Measurements from ENCODE around the gene AGPAT3. TPM values are rescaled to one million over a fixed set of nuclear protein-coding genes. Genes with fewer than 3 reads are reported as not detected.

AGPAT3 gene
- total and polyA plus RNA-seq, 2 donors (not counting 3 experiments of a cell fraction or from before 2014, with no cell fraction given), result 39.9 to 76.7 TPM

GRCh38 chr21:43978060-43978459 lies 113.0 kb downstream of the AGPAT3 start:
- H3K27ac ChIP-seq (ENCODE audit: insufficient read depth, low read depth, low read length), result no peak overlapping the region

GRCh38 chr21:43979654-43980053 lies 114.6 kb downstream of the AGPAT3 start:
- Histone ChIP-seq H3K4me1 (ENCODE audit: control insufficient read depth, extremely low read depth, insufficient read depth, low read length) (no peaks in the 10 kb centered on the region), H3K27ac (ENCODE audit: insufficient read depth, low read depth, low read length) (no peak overlapping the region), H4K20me1 (replicated peaks; ENCODE audit: control insufficient read depth, extremely low read depth, insufficient read depth, low read length) (no peaks in the 10 kb centered on the region), H3K4me2 (ENCODE audit: insufficient read depth, low read length) (no peak overlapping the region), H2AFZ (ENCODE audit: low read depth, low read length) (no peak overlapping the region), H3K27me3 (ENCODE audit: control insufficient read depth in 2 of 2, insufficient read depth in 2 of 2, low read length in 2 of 2) (no peaks in the 10 kb centered on the region), H3K9me3 (replicated peaks; ENCODE audit: control insufficient read depth, insufficient read depth, low read length) (no peaks in the 10 kb centered on the region), H3K9me1 (replicated peaks; ENCODE audit: control insufficient read depth, extremely low read depth, insufficient read depth, low read length) (no peaks in the 10 kb centered on the region), H3K79me2 (ENCODE audit: control insufficient read depth, insufficient read depth, low read length) (no peaks in the 10 kb centered on the region), H3K9ac (replicated peaks; ENCODE audit: extremely low read depth, insufficient read depth, low read length) (no peak overlapping the region), H3K4me3 (replicated peaks in 1 of 3; ENCODE audit: insufficient read depth in 1 of 3, low read depth in 1 of 3, low read length in 3 of 3) (no peak overlapping the region), H3K36me3 (ENCODE audit: control insufficient read depth in 2 of 2, extremely low read depth in 1 of 2, insufficient read depth in 2 of 2, low read length in 2 of 2) (peaks cover 0 to 10% of the 10 kb centered on the region in 2 experiments)
- POLR2A ChIA-PET, result no interaction called here
- DNase-seq (ENCODE audit: low read depth, low spot score) (no peak), FAIRE-seq (no peak)
- intact Hi-C loops (cut with micrococcal nuclease) (no loop called here), dilution Hi-C loops (cut with MboI; ENCODE audit: extremely low pct_ligation_motif_present, low sequenced_read_pairs) (no loop called here)
- BruUV-seq (replicated peaks), result no TSS peak
- CTCF ChIA-PET, result no interaction called here
- no peak for TF ChIP-seq FOS (IDR thresholded peaks at IDR 0.05; ENCODE audit: borderline replicate concordance, insufficient read depth, low read length)
- no peak for TF ChIP-seq POLR2AphosphoS5 (IDR thresholded peaks at IDR 0.05; ENCODE audit: insufficient read depth, low read depth, low read length)
- TF ChIP-seq POLR2A (IDR thresholded peaks at IDR 0.05; ENCODE audit: low read depth, low read length), result no peak
- no peak for TF ChIP-seq CTCF (IDR thresholded peaks at IDR 0.05; ENCODE audit: extremely low read depth in 1 of 2, insufficient read depth in 1 of 2, low read depth in 1 of 2, low read length in 2 of 2)
- TF ChIP-seq MAX (IDR thresholded peaks at IDR 0.05; ENCODE audit: insufficient read depth, insufficient read length), result no peak
- no peak for TF ChIP-seq MYC (IDR thresholded peaks at IDR 0.05; ENCODE audit: low read depth, low read length)
- TF ChIP-seq GATA2 (IDR thresholded peaks at IDR 0.05; ENCODE audit: insufficient read depth, insufficient read length, low read depth, low read length), result no peak
- TF ChIP-seq JUN (IDR thresholded peaks at IDR 0.05; ENCODE audit: borderline replicate concordance, insufficient read depth, insufficient read length, low read depth), result no peak
- TF ChIP-seq EZH2 (IDR thresholded peaks at IDR 0.05; ENCODE audit: borderline replicate concordance, low read depth, low read length, severe bottlenecking), result no peak

More at GRCh38 chr21:43978060-43978459, 113.0 kb downstream of the AGPAT3 start:
- Histone ChIP-seq H3K36me3 (ENCODE audit: control insufficient read depth in 2 of 2, extremely low read depth in 1 of 2, insufficient read depth in 2 of 2, low read length in 2 of 2) (peaks cover 0 to 14% of the 10 kb centered on the region in 2 experiments), H3K4me2 (ENCODE audit: insufficient read depth, low read length) (no peak overlapping the region), H3K9ac (replicated peaks; ENCODE audit: extremely low read depth, insufficient read depth, low read length) (no peak overlapping the region), H3K79me2 (ENCODE audit: control insufficient read depth, insufficient read depth, low read length) (no peaks in the 10 kb centered on the region), H3K4me1 (ENCODE audit: control insufficient read depth, extremely low read depth, insufficient read depth, low read length) (no peaks in the 10 kb centered on the region), H3K27me3 (ENCODE audit: control insufficient read depth in 2 of 2, insufficient read depth in 2 of 2, low read length in 2 of 2) (no peaks in the 10 kb centered on the region), H3K4me3 (replicated peaks in 1 of 3; ENCODE audit: insufficient read depth in 1 of 3, low read depth in 1 of 3, low read length in 3 of 3) (no peak overlapping the region), H4K20me1 (replicated peaks; ENCODE audit: control insufficient read depth, extremely low read depth, insufficient read depth, low read length) (no peaks in the 10 kb centered on the region), H3K9me1 (replicated peaks; ENCODE audit: control insufficient read depth, extremely low read depth, insufficient read depth, low read length) (no peaks in the 10 kb centered on the region), H3K9me3 (replicated peaks; ENCODE audit: control insufficient read depth, insufficient read depth, low read length) (no peaks in the 10 kb centered on the region), H2AFZ (ENCODE audit: low read depth, low read length) (no peak overlapping the region)
- no peak for TF ChIP-seq MYC (IDR thresholded peaks at IDR 0.05; ENCODE audit: low read depth, low read length)
- no peak for TF ChIP-seq POLR2AphosphoS5 (IDR thresholded peaks at IDR 0.05; ENCODE audit: insufficient read depth, low read depth, low read length)
- no peak for TF ChIP-seq POLR2A (IDR thresholded peaks at IDR 0.05; ENCODE audit: low read depth, low read length)
- no peak for TF ChIP-seq JUN (IDR thresholded peaks at IDR 0.05; ENCODE audit: borderline replicate concordance, insufficient read depth, insufficient read length, low read depth)
- ChIA-PET POLR2A (no interaction called here), CTCF (interaction anchor here (1.4 to 3.7 kb wide), 2 partner anchors 40 to 169 kb away, joined by 4 to 37 read pairs; no protein-coding TSS in a partner anchor)
- no TSS peak for BruUV-seq (replicated peaks)
- intact Hi-C loops (cut with micrococcal nuclease), result no loop called here
- dilution Hi-C loops (cut with MboI; ENCODE audit: extremely low pct_ligation_motif_present, low sequenced_read_pairs), result no loop called here
- DNase-seq (ENCODE audit: low read depth, low spot score) (no peak), FAIRE-seq (no peak)
